ENCODE data around the gene SUOX. TPM values are rescaled to one million over a fixed set of nuclear protein-coding genes. Genes with fewer than 3 reads are reported as not detected.
"Not testable (repeated sequence)": the region's sequence is repeated elsewhere in the genome, so short reads cannot be mapped to it uniquely, and the experiment has no call there.

SUOX gene
- total RNA-seq, 1 experiment from 2014 or later = 16.7 TPM

GRCh38 chr12:55983232-55983842 is 13.7 kb upstream of the SUOX start:
- DNase-seq (ENCODE audit: low spot score) = no peak

- no peak for DNase-seq (ENCODE audit: low spot score)
These were observed 12.2 kb upstream of the SUOX start for GRCh38 chr12:55984861-55985260.

- DNase-seq (ENCODE audit: low spot score) = no peak
These were observed 11.7 kb upstream of the SUOX start for GRCh38 chr12:55985341-55985740.

GRCh38 chr12:55985976-55986375 is 11.1 kb upstream of the SUOX start:
- DNase-seq (ENCODE audit: low spot score) = not testable (repeated sequence)

- no peak for DNase-seq (ENCODE audit: low spot score)
These were observed 6.0 kb upstream of the SUOX start for GRCh38 chr12:55991110-55991509.

- no peak for DNase-seq (ENCODE audit: low spot score)
These were observed 3.7 kb upstream of the SUOX start for GRCh38 chr12:55993230-55993853.

- no peak for DNase-seq (ENCODE audit: low spot score)
These were observed 1.7 kb upstream of the SUOX start for GRCh38 chr12:55995366-55995765.

GRCh38 chr12:55996201-55996714 is 818 bp upstream of the SUOX start:
- DNase-seq (ENCODE audit: low spot score) = peak; percentile 38

- DNase-seq (ENCODE audit: low spot score) = no peak
These were observed 421 bp downstream of the SUOX start for GRCh38 chr12:55997535-55997859.

GRCh38 chr12:55999522-55999921 is 2.4 kb downstream of the SUOX start:
- not testable (repeated sequence) for DNase-seq (ENCODE audit: low spot score)

- not testable (repeated sequence) for DNase-seq (ENCODE audit: low spot score)
These were observed 3.0 kb downstream of the SUOX start for GRCh38 chr12:55999999-56000540.

GRCh38 chr12:56001487-56002100 is 4.5 kb downstream of the SUOX start:
- DNase-seq (ENCODE audit: low spot score) = no peak

GRCh38 chr12:56003376-56003775 is 6.3 kb downstream of the SUOX start:
- DNase-seq (ENCODE audit: low spot score) = not testable (repeated sequence)

- no peak for DNase-seq (ENCODE audit: low spot score)
These were observed 7.1 kb downstream of the SUOX start for GRCh38 chr12:56004211-56004610.

- DNase-seq (ENCODE audit: low spot score) = no peak
These were observed 10.8 kb downstream of the SUOX start for GRCh38 chr12:56007564-56008559.

- DNase-seq (ENCODE audit: low spot score) = no peak
These were observed 13.1 kb downstream of the SUOX start for GRCh38 chr12:56010111-56010570.

GRCh38 chr12:56011509-56012090 is 14.5 kb downstream of the SUOX start:
- DNase-seq (ENCODE audit: low spot score) = no peak

GRCh38 chr12:56013482-56013881 is 16.4 kb downstream of the SUOX start:
- DNase-seq (ENCODE audit: low spot score) = no peak

GRCh38 chr12:56014205-56014604 is 17.1 kb downstream of the SUOX start:
- no peak for DNase-seq (ENCODE audit: low spot score)

GRCh38 chr12:56017181-56017580 is 20.1 kb downstream of the SUOX start:
- no peak for DNase-seq (ENCODE audit: low spot score)

GRCh38 chr12:56018356-56018755 is 21.3 kb downstream of the SUOX start:
- no peak for DNase-seq (ENCODE audit: low spot score)
